ENCODE measurements around the gene LGALS4.
"Not testable (repeated sequence)": the region's sequence is repeated elsewhere in the genome, so short reads cannot be mapped to it uniquely, and the experiment has no call there.

The LGALS4 gene, protein sequence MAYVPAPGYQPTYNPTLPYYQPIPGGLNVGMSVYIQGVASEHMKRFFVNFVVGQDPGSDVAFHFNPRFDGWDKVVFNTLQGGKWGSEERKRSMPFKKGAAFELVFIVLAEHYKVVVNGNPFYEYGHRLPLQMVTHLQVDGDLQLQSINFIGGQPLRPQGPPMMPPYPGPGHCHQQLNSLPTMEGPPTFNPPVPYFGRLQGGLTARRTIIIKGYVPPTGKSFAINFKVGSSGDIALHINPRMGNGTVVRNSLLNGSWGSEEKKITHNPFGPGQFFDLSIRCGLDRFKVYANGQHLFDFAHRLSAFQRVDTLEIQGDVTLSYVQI

DNA sequence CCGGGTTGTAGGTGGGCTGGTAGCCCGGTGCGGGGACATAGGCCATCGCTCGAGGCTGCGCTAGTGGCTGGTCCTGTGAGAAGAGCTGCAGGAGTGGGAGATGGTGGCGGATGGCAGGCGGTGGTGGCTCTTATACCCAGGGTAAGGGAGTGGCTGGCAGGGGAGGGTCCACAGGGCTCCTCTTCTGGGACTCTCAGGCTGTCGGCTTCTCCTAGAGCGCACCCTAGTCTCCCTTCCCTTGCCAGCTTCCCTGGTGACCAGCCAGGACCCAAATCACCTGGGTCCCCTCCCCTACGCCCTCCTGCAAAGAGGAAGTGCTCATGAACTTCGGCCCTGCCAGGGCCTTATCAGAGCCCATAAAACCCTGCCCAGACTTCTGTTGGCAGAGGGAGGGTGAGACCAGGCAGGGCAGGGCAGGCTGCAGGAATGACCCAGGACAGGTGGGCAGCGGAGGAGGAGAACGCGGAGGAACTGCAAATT lies at the start of gene LGALS4:
Gene LGALS4, minus strand, starts transcription at position 105 of the 480 bp plus-strand sequence. Its CDS starts 59 bp downstream, at position 46.
- no peak for DNase-seq (ENCODE audit: low read depth)

DNA sequence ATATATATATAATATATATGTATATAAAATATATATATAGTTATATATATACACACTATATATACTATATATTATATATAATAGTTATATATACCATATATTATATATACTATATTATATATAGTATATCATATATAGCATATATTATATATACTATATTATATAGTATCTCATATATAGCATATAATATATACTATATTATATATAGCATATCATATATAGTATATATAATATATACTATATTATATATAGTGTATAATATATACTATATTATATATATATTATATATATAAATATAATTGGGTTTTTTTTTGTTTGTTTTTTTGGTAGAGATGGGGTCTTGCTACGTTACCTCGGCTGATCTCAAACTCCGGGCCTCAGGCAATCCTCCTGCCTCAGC lies 48.6 kb upstream of the LGALS4 start:
- DNase-seq (ENCODE audit: low read depth) = no peak

DNA sequence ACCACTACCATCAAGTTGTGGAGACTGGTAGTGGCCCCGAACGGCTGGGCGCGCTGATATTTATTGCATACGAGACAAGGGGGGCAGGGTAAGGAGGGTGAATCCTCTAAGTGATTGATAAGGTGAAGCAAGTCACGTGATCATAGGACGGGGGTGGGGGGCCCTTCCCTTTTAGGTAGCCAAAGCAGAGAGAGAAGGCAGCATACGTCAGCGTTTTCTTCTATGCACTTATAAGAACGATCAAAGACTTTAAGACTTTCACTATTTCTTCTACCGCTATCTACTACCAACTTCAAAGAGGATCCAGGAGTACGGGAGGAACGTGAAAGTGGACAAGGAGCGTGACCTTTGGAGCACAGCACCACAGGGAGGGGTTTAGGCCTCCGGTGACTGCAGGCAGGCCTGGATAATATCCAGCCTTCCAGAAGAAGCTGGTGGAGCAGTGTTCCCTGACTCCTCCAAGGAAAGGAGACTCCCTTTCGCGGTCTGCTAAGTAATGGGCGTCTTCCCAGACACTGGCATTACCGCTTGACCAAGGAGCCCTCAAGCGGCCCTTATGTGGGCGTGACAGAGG lies 47.0 kb upstream of the LGALS4 start:
- DNase-seq (ENCODE audit: low read depth) = not testable (repeated sequence)

DNA sequence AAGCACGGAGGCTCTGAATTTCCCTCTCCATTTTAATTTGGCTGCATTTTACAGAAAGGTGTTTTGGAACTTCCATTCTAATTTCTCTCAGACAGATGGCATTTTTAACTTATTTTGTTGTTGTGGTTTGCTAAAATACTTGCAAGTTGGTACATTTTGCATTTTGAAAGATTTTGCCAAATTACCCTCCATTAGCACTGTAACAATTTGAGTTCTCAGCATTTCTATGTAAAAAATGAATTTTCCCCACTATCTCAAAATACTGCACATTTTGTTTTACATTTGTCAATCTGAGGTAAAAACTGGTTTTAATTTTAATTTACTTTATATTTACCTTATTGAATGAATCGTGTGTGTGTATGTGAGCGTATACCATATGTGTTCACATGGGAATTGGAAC lies 44.1 kb upstream of the LGALS4 start:
- no peak for DNase-seq (ENCODE audit: low read depth)

DNA sequence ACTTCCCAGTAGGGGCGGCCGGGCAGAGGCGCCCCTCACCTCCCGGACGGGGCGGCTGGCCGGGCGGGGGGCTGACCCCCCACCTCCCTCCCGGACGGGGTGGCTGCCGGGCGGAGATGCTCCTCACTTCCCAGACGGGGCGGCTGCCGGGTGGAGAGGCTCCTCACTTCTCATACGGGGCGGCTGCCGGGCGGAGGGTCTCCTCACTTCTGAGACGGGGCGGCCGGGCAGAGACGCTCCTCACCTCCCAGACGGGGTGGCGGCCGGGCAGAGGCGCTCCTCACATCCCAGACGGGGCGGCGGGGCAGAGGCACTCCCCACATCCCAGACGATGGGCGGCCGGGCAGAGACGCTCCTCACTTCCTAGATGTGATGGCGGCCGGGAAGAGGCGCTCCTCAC lies 43.0 kb upstream of the LGALS4 start:
- not testable (repeated sequence) for DNase-seq (ENCODE audit: low read depth)

DNA sequence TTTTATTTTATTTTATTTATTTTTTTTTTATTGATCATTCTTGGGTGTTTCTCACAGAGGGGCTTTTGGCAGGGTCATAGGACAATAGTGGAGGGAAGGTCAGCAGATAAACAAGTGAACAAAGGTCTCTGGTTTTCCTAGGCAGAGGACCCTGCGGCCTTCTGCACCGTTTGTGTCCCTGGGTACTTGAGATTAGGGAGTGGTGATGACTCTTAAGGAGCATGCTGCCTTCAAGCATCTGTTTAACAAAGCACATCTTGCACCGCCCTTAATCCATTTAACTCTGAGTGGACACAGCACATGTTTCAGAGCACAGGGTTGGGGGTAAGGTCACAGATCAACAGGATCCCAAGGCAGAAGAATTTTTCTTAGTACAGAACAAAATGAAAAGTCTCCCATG lies 42.2 kb upstream of the LGALS4 start:
- DNase-seq (ENCODE audit: low read depth) = not testable (repeated sequence)

DNA sequence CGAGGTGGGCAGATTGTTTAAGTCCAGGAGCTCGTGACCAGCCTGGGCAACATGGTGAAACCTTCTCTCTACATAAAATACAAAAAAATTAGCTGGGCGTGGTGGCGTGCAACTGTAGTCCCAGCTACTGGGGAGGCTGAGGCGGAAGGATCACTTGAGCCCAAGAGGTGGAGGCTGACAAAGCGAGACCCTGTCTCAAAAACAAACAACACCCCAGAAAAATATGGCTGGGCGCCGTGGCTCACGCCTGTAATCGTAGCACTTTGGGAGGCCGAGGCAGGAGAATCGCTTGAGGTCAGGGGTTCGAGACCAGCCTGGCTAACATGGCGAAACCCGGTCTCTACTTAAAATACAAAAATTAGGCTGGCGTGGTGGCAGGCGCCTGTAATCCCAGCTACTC lies 40.5 kb upstream of the LGALS4 start:
- DNase-seq (ENCODE audit: low read depth) = no peak

DNA sequence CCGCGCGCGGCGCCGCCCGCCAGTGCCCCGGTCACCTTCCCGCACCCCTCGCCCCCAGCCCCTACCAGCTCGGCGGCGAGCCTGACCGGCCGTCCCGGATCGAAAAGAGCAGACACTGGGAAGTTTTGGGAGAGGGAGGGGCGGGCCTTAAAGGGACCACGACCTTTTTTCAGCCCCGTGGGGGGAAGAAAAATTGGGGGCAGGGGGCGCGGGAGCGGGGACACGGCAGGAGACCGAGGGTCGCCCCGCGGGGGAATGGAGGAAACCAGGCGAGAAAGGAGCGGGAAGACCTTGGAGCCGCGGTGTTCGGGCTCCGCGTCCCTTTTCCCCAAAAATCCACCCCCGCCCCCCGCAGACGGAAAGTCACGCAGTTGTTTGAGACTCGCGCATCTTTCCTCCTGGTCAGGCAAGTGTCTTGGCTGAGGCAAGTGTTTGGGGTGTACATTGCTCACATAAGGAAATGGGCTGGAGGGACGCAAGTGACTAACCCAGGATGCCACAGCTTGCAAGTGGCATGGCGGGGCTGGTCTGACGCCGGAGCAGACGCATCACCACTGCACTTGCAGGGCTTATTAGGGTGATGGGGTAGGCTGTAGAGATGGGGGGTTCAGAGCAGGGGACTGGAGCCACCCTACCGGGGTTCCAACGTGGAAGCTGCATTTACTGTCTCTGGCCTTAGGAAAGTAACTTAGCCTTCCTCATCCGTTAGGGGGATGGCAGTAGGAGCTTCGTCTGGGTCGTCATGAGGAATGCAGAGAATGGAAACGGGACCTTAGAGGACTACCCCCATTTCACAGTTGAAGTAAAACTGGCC lies 39.7 kb upstream of the LGALS4 start:
- DNase-seq (ENCODE audit: low read depth) = no peak

DNA sequence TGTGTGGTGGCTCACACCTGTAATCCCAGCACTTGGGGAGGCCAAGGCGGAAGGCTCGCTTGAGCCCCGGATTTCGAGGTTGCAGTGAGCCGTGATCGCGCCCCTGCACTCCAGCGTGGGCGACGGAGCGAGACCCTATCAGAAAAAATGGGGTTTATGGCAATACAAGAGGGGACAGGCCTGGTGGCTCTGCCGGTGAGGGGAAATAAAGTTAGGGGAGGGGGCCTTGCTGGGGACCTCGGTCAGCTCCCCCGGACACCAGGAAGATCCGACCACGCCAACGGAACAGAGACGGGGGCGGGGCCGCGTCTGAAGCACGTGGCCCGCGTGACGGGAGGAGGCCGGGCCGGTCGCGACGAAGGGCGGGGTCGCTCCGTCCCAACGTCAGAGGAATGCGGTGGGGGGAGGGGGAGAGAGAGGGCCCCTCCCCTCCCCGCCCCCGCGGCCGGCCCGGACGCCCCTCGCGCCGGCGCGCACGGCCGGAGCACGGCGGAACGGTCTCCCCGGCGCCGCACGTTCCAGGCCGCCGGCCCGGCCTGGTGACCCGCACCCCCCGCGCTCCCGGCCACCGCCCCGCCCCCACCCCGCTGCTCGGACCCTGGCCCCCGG lies 39.0 kb upstream of the LGALS4 start:
- peak; percentile 86 for DNase-seq (ENCODE audit: low read depth)

DNA sequence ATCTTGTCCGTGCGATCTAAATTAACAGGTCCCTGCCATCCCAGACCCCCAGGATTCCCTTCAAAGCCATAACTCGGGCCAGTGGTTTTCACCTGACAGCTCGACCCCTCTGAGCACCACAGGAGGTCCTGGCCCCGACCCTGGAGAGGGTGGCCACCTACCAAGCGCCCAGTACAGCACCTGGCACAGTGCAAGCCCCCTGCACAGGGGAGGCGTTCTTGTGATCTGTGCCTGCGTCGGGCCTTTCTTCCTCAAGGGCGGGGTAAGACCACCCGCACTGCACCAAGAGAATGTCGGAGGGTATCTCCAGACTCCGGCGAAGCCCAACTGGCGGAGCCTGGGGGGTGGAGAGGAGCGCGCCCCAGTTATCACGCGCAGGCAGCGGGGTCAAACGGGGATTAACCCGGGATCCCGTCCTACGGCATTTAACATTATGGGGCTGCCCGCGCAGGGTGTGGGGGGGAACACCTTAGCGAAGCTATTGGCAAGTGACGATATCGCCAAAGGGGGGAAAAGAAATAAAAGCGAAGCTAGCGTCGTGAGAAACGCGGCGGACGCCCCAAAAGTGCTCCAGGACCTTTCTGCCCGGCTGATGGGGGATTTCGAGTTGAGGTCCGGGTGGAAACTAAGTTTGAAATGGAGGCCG lies 38.4 kb upstream of the LGALS4 start:
- no peak for DNase-seq (ENCODE audit: low read depth)

DNA sequence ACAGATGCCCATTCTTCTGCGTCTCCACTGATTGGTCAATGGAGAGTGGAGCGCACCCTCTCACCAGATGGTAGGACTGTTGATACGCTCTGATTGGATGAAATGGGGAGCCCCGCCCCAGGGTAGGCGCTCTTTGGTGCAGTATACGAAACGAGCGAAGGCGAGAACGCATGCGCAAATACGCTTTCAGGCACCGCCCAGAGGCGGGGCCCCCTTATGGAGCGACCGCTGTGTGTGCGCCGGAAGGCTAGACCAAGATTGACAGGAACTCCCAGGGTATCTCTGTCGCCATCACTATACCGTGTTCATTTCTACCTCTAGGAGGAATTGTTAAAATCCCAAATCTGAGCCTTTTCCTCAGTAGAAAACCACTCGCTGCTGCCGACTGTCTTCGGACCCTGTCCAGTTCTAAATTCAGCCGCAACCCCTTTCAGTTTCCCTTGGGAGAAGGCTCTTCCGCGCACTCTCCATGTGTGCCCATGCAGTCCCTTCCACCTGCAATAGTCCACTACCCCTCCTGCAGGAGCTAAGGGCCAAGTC lies 37.8 kb upstream of the LGALS4 start:
- no peak for DNase-seq (ENCODE audit: low read depth)

DNA sequence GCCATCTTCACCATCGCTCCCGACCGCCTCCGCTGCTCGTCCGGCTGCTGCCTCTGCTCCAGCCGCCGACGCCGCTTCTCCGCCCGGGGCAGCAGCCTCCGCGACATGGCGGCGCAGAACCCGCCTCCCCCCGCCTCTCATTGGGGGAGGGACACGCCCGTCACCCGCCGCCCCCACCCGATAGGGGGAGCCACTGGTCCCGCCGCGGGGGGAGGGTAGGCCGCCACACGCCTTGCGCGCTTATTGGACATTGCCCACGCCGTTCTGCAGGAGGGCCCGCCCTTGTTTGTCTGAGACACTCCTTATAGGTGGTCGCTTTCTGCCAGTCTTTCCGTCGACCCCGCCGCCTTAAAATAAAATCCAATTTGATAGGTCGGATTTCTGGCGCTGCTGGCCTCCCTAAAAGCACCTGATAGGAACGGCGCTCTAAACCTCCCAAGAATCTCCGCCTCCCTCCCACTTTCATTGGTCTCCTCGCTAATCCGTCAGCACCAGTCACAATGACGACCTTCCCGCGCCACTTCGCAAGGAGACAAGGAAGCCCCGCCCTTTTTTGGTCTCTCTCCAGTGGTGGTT lies 37.2 kb upstream of the LGALS4 start, which contains the start of gene HNRNPL:
Gene HNRNPL, minus strand, starts transcription at position 127 of the 576 bp plus-strand sequence. Its CDS starts 20 bp downstream, at position 107.
- peak; percentile 100 for DNase-seq (ENCODE audit: low read depth)

DNA sequence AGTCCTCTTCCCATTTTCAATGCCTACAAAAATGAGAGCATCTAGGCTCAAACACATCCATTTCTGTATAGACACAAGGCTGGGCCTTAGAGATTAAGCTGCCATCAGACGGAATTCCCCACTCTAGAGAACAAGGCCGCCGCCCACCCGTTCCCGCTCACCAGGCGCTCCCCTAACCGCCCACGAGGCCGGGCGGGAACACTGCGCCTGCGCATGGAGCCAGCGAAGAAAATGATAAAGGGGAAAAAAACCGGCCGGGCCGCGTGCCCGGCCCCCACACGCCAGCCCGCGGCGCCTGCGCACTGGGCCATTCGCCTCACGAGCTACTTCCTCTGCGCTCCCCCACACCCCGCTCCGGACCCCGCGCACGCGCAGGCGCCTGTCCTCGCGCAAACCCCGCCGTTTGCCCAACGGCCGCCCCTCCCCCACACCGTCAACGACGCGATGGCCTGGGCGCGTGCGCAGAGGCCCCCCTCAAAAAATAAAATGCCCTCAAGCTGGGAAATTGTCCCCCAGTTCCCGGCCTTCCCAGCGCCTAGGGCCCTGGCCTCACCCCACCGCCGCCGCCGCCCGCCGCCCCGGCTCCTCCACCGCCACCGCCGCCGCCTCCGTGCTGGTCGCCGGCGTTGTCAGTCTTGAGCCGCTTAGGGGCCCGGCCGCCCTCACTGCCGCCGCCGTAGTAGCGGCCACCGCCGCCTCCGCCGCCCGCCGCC lies 36.6 kb upstream of the LGALS4 start:
- peak; percentile 92 for DNase-seq (ENCODE audit: low read depth)

DNA sequence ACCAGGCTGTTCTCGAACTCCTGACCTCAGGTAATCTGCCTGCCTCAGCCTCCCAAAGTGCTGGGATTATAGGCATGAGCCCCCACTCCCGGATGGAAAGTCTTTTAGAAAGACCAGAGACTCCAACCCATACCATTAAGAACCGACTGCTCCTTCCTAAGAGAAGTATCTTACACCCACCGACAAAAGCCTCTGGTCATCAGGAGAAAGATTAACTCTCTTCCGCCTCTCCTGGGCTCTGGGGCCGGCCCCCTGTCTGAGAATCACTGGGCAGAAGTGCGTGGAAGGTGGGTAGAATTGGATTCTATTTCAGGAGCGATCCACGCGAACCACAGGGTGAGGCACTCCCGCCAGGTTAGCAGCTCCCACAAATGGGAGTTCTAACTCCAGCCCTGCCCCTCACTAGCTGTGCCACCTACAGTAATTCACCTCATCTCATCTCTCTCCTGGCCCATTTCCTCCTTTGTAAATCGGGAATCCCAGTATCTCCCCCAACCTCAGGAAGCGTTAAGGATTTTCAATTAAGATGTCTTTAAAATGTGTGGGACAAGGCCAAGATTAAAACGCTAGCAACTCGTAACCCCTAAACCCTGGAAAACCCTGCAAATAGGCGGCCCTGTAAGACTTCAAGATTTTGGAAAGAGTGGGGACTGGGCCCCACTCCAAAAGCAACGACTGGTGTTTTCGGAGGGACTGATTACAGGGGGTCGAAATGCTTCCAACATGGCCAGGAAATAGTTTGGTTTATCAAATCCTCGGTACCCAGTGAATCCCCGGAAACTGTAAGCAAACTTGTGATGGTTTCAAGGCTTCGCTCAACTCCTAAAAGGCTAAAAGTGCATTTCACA lies 35.8 kb upstream of the LGALS4 start:
- no peak for DNase-seq (ENCODE audit: low read depth)

DNA sequence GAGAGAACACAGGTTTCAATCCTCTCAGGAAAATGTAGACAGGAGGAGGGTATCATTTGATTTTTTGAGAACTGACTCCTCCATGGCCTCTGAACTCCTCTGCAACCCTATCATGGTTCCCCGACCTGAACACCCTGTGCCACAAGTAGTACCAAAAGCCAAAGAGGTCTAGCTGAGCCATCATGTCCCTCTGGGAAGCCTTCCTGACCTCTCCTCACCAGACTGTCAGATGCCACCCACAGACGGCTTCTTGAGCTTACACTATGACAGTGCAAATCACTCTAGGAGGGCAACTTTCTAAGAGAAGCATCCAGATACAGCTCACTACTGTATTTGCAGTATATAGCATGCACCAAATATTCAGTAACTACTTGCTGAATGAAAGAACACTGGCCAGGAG lies 33.4 kb upstream of the LGALS4 start:
- no peak for DNase-seq (ENCODE audit: low read depth)

DNA sequence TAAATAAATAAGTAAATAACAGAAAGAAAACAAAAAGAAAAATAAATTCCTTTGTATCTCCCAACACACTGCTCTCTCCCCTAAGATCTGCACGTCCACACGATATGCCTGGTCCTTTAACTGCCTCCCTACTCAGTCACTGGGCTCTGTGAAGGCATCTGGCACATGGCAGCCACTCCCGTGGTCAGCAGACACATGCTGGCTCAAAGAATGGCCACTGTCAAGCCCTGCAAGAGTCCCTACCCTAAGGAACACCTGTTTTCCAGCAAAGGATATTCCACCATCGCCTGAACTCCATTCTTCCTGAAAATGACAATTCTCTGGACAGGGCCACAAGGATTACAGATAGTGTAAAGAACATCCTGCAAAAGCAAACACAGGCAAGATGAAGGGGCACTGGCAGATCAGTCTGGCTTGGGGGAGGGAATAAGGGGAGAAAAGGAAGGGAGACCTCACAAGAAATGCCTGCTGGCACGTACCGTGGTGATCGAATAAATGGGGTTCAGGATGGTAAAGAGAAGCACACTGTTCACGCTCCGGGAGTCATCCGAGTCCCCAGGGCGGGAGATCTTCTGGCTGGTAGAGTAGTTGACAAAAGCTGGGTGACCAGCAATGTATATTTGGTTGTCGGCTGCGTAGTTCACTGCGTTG lies 32.8 kb upstream of the LGALS4 start:
- no peak for DNase-seq (ENCODE audit: low read depth)

DNA sequence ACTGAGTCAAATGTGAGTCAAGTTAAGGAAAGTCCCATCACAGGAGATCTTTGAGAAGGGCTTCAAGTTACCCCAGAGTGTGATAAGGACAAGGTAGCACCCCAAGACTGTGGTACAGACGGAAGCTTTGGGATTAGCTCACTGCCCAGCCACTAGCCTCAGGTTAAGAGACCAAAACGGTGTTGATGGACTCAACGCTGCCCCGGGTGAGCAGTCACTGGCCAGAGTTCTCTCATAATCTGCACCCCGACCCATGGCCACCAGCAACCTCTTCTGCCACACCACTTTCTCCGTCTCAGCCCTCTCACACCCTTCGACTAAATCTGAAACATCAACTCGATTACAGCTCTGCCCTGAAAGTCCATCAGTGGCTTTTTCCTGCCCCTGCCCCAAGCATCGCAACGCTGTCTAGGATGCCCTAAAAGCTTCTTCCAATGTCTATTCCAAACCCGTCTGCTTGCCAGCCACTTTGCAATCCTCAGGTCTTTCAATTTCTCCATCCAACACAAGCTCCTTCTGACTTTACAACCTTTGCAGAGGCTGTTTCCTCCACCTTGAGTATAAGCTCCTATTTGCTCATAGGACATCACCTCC lies 31.4 kb upstream of the LGALS4 start:
- no peak for DNase-seq (ENCODE audit: low read depth)

DNA sequence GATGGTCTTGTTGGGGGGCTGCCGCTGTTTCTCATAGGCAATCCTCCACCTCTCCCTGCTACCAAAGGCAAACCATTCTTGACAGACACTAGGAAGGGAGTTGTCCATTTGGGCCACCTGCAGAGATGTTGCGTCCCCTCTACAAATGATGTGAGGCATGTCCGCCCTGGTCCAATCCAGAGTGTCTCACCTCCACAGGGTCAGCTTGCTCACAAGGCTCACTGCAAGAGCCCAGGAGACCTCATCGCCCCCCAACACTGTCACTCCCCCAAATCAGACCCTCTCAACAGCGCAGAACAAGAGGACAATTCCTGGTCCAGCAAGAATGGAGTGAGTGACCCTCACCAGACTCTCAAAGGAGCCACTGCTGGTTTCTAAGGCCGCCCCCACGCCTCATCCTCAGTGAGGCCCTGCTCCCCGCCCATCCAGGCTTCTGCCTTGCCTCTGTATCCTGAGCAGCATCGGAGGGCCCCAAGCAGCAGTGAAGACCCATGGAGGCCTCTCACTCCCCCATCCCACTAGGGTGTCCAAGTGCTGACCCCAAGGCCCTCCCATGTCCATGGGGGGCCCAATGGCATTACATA lies 30.5 kb upstream of the LGALS4 start:
- DNase-seq (ENCODE audit: low read depth) = no peak
